Measurements from ENCODE around the gene PSIP1. TPM values are rescaled to one million over a fixed set of nuclear protein-coding genes. Genes with fewer than 3 reads are reported as not detected.

Gene PSIP1
- total RNA-seq, 1 donor = 38.4 TPM

DNA sequence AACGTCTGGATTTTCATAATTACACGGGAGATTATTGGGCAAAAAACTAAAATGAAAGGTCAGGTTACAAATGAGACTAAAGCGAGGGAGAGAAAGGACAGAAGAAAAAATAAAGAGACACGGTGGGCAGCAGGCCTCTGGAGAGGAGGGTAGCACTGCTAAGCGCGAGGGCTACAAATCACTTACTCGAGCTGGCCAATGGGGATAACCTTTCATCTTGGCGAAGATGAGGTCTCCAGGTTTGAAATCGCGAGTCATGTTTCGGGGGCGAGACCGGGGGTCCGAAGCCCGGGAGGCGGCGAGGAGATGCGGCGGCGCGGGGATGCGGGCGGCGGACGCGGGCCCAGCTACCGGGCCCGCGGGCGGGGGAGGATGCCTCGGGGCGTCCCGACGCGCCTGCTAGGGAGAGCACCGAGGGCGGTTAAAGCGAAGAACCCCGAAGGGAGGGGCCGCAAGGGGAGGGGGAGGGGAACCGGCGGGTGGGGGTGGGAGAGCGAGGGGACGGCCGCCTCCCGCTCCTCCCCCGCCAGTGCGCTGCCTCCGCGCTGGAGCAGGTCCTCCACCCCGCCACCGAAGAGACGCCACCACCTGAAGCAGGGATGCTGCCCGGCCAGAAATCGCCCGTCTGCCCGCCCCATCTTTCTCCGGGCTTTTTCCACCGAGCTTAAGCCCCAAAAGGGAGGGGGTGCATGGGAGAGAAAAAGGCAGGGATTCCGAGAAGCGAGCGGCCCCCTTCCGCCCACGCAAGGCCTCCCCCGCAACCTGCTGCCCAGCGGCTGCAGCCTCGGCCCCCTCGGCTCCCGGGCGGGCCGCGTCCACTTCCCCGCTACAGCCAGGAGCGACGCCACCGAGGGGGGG is 610 bp downstream of the PSIP1 start:
- DNase-seq (ENCODE audit: low read depth) = peak; percentile 24
- TF ChIP-seq, protein P1, sequence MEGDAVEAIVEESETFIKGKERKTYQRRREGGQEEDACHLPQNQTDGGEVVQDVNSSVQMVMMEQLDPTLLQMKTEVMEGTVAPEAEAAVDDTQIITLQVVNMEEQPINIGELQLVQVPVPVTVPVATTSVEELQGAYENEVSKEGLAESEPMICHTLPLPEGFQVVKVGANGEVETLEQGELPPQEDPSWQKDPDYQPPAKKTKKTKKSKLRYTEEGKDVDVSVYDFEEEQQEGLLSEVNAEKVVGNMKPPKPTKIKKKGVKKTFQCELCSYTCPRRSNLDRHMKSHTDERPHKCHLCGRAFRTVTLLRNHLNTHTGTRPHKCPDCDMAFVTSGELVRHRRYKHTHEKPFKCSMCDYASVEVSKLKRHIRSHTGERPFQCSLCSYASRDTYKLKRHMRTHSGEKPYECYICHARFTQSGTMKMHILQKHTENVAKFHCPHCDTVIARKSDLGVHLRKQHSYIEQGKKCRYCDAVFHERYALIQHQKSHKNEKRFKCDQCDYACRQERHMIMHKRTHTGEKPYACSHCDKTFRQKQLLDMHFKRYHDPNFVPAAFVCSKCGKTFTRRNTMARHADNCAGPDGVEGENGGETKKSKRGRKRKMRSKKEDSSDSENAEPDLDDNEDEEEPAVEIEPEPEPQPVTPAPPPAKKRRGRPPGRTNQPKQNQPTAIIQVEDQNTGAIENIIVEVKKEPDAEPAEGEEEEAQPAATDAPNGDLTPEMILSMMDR (IDR thresholded peaks at IDR 0.05; ENCODE audit: insufficient read depth, low read depth, low read length) = no peak
- peak overlapping the region; percentile 94 for H3K4me3 ChIP-seq (ENCODE audit: low read depth, low read length)

DNA sequence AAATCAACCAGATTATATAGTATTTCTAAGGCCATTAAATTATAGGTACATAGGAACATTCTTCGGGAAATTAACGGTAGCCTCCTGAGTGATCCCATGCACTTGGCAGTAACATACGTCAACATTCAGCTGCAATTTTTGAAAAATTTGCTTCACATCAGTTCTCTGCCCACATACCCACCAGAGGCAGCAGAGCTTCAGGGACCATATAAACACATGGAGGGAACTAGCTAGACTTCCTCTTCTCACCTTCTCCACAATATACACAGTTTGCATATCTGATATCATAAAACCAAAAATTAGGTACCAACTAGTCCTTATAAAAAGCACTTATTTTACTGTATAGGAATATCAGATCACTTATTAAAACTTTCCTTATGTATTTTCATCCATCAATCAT is 4.8 kb downstream of the PSIP1 start:
- no peak for DNase-seq (ENCODE audit: low read depth)
- TF ChIP-seq, protein P1 (IDR thresholded peaks at IDR 0.05; ENCODE audit: insufficient read depth, low read depth, low read length) = no peak
- no peak overlapping the region for H3K4me3 ChIP-seq (ENCODE audit: low read depth, low read length)

DNA sequence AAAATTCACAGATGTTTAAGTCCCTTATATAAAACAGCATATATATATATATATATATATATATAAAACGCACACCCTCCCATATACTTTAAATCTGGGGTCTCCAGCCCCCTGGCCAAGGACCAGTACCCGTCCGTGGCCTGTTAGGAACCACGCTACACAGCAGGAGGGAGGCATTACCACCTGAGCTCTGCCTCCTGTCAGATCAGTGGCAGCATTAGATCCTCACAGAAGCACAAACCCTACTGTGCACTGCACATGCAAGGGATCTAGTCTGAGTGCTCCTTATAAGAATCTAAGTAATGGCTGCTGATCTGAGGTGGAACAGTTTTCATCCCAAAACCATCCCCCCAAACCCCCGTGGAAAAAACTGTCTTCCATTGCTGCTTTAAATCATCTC is 9.0 kb downstream of the PSIP1 start:
- no peak for DNase-seq (ENCODE audit: low read depth)
- TF ChIP-seq, protein P1 (IDR thresholded peaks at IDR 0.05; ENCODE audit: insufficient read depth, low read depth, low read length) = no peak
- H3K4me3 ChIP-seq (ENCODE audit: low read depth, low read length) = no peak overlapping the region

DNA sequence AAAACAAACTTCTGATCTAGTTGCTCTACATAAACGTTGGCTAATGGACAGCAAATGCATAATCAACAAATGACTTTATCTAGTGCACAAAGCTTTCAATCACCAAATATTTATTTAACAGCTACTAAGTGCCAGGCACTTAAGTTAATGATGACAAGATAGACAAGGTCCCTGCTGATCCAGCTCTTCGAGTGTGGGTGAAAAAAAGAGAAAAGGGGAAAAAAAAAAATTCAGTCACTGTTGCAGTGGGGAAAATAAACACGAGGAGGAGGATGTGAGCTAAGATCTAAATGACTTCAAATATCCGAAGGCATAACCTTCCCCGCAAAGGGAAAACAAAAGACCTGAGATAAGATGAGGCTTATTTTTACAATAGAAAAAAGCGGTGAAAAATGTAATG is 9.6 kb downstream of the PSIP1 start:
- H3K4me3 ChIP-seq (ENCODE audit: low read depth, low read length) = no peak overlapping the region
- no peak for DNase-seq (ENCODE audit: low read depth)
- TF ChIP-seq, protein P1 (IDR thresholded peaks at IDR 0.05; ENCODE audit: insufficient read depth, low read depth, low read length) = peak; percentile 18

DNA sequence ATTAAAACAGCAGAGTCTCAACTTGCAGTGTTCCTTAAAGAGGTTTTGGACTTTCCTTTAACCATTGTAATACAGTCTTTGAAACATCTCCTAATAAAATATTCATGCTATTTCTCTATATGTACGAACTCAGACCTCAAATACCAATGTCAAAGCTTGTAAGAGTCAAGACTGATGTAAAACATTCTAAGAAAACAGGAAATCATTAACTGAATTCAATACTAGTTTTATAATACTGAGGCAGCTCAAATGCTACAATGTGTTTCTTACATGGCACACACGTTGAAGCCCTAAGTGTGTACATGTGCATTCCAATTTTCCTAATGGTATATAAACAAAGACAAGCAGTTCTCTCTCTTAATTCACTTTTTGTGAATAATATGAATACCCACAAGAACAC is 11.6 kb downstream of the PSIP1 start:
- H3K4me3 ChIP-seq (ENCODE audit: low read depth, low read length) = no peak overlapping the region
- DNase-seq (ENCODE audit: low read depth) = no peak
- TF ChIP-seq, protein P1 (IDR thresholded peaks at IDR 0.05; ENCODE audit: insufficient read depth, low read depth, low read length) = no peak

DNA sequence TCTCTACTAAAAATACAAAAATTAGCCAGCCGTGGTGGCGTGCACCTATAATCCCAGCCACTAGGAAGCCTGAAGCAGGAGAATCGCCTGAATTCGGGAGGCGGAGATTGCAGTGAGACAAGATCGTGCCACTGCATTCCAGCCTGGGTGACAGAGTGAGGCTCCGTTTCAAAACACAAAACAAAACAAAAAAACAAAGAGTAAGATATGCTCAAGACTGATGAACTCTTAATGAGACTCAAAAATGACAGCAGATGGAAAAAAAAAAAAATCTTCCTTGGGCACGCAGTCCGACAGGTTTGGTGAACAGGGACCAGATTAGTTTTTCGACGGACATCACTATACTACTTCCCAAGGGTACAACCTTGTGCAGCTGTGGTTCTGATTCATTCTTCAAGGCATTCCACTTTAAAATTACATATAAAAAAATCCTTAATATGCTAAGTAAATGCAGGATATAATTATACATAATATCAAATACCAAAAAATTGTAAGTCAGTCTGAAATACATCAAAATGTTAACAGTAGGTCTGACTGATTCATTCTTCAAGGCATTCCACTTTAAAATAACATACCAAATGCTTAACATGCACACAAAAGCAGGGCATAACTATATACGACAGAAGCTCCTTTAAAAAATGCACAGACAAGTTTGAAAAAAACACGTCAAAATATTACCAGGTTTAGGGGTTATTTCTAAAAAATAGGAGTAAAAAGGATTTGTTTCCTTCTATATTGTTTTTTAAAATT is 12.3 kb downstream of the PSIP1 start:
- no peak overlapping the region for H3K4me3 ChIP-seq (ENCODE audit: low read depth, low read length)
- DNase-seq (ENCODE audit: low read depth) = no peak
- TF ChIP-seq, protein P1 (IDR thresholded peaks at IDR 0.05; ENCODE audit: insufficient read depth, low read depth, low read length) = no peak

All from fibroblast of villous mesenchyme (primary cell).